Measurements from ENCODE around the gene DSCAM. TPM values are rescaled to one million over a fixed set of nuclear protein-coding genes. Genes with fewer than 3 reads are reported as not detected.
A peak's percentile ranks its signal among the peaks of the same experiment; 100 is the strongest.

The DSCAM gene
- polyA plus RNA-seq, 3 donors = not detected

- Mint-ChIP-seq H3K4me3 (no peak overlapping the region), H3K4me1 (no peaks in the 10 kb centered on the region), H3K9me3 (peaks cover 0 to 15% (median 8%) of the 10 kb centered on the region in 7 donors), H3K27ac (peak overlapping the region in 1 of 7 donors; percentile 17), H3K27me3 (ENCODE audit: low read depth in 3 of 3) (peaks cover 0 to 2% (median 1%) of the 10 kb centered on the region in 3 donors), H3K36me3 (no peaks in the 10 kb centered on the region)
- Histone ChIP-seq H3K9ac (ENCODE audit: insufficient read depth, low read length, poor library complexity, severe bottlenecking) (no peak overlapping the region), H3K4me3 (replicated peaks in 1 of 3; ENCODE audit: low read depth in 2 of 3, low read length in 3 of 3) (no peak overlapping the region), H3K4me1 (ENCODE audit: control insufficient read depth in 1 of 2, insufficient read depth in 2 of 2, low read length in 2 of 2) (no peaks in the 10 kb centered on the region), H3K79me2 (ENCODE audit: insufficient read depth, low read length) (no peaks in the 10 kb centered on the region), H3K9me3 (replicated peaks in 1 of 2; ENCODE audit: control insufficient read depth in 1 of 2, insufficient read depth in 1 of 2, low read length in 2 of 2) (peaks cover 5 to 6% of the 10 kb centered on the region in 2 donors), H3K36me3 (replicated peaks in 1 of 2; ENCODE audit: control insufficient read depth in 1 of 2, insufficient read depth in 2 of 2, low read length in 2 of 2) (no peaks in the 10 kb centered on the region), H3K27ac (ENCODE audit: low read depth in 1 of 2, low read length in 2 of 2) (no peak overlapping the region), H2AFZ (ENCODE audit: insufficient read depth, low read depth, low read length, poor library complexity, severe bottlenecking) (no peak overlapping the region), H3K27me3 (ENCODE audit: control insufficient read depth in 2 of 2, insufficient read depth in 2 of 2, low read length in 2 of 2) (no peaks in the 10 kb centered on the region), H3K4me2 (replicated peaks; ENCODE audit: extremely low read depth, low read length, poor library complexity, severe bottlenecking) (no peak overlapping the region), H4K20me1 (ENCODE audit: insufficient read depth, low read length) (no peaks in the 10 kb centered on the region)
- intact Hi-C loops (cut with micrococcal nuclease) = no loop called here
- TF ChIP-seq CTCF (IDR thresholded peaks at IDR 0.05) = no peak
- 93% methylated on average over 6 of the region's 8 CpGs for WGBS (ENCODE audit: insufficient coverage)
- DNase-seq = no peak
Observed at GRCh38 chr21:40753756-40754155, 93.2 kb downstream of the DSCAM start.

- H2AFZ ChIP-seq (ENCODE audit: insufficient read depth, low read depth, low read length, poor library complexity, severe bottlenecking) = no peak overlapping the region
- TF ChIP-seq CTCF (IDR thresholded peaks at IDR 0.05) = no peak
- H3K4me3 ChIP-seq (replicated peaks in 1 of 3; ENCODE audit: low read depth in 2 of 3, low read length in 3 of 3) = no peak overlapping the region
- H3K27ac ChIP-seq (ENCODE audit: low read depth in 1 of 2, low read length in 2 of 2) = no peak overlapping the region
- H3K4me2 ChIP-seq (replicated peaks; ENCODE audit: extremely low read depth, low read length, poor library complexity, severe bottlenecking) = no peak overlapping the region
- Mint-ChIP-seq H3K4me1 (no peaks in the 10 kb centered on the region), H3K9me3 (peaks cover 0 to 5% (median 2%) of the 10 kb centered on the region in 7 donors), H3K27me3 (ENCODE audit: low read depth in 3 of 3) (peaks cover 0 to 2% (median 1%) of the 10 kb centered on the region in 3 donors), H3K4me3 (no peak overlapping the region), H3K27ac (no peak overlapping the region), H3K36me3 (no peaks in the 10 kb centered on the region)
- no peak overlapping the region for H3K9ac ChIP-seq (ENCODE audit: insufficient read depth, low read length, poor library complexity, severe bottlenecking)
- intact Hi-C loops (cut with micrococcal nuclease) = no loop called here
- H3K27me3 ChIP-seq (ENCODE audit: control insufficient read depth in 2 of 2, insufficient read depth in 2 of 2, low read length in 2 of 2) = no peaks in the 10 kb centered on the region
- no peaks in the 10 kb centered on the region for H3K4me1 ChIP-seq (ENCODE audit: control insufficient read depth in 1 of 2, insufficient read depth in 2 of 2, low read length in 2 of 2)
- H3K36me3 ChIP-seq (replicated peaks in 1 of 2; ENCODE audit: control insufficient read depth in 1 of 2, insufficient read depth in 2 of 2, low read length in 2 of 2) = no peaks in the 10 kb centered on the region
- no peak for DNase-seq
- no peaks in the 10 kb centered on the region for H4K20me1 ChIP-seq (ENCODE audit: insufficient read depth, low read length)
- no CpG with 5 or more reads among the region's 2 CpGs for WGBS (ENCODE audit: insufficient coverage)
- peaks cover 0 to 6% of the 10 kb centered on the region in 2 donors for H3K9me3 ChIP-seq (replicated peaks in 1 of 2; ENCODE audit: control insufficient read depth in 1 of 2, insufficient read depth in 1 of 2, low read length in 2 of 2)
- no peaks in the 10 kb centered on the region for H3K79me2 ChIP-seq (ENCODE audit: insufficient read depth, low read length)
Observed at GRCh38 chr21:40752125-40752524, 94.8 kb downstream of the DSCAM start.
